Smooth muscle cell of the brain vasculature (primary cell): ENCODE measurements around the gene SKIC8.

Source experiments
- DNase-seq: peaks from one replicate; pipeline ENCODE4 v3.0.0-alpha.2; 2012; ENCODE audit warnings: low read depth, low spot score

SKIC8 gene

GRCh38 chr15:78292219-78292618 is 7.2 kb downstream of the SKIC8 start:
- DNase-seq: no peak

GRCh38 chr15:78291698-78292097 is 7.7 kb downstream of the SKIC8 start:
- DNase-seq: no peak

GRCh38 chr15:78291052-78291451 is 8.4 kb downstream of the SKIC8 start:
- no peak for DNase-seq

- DNase-seq: no peak
Measured at GRCh38 chr15:78290222-78290621, 9.2 kb downstream of the SKIC8 start.

- no peak for DNase-seq
Measured at GRCh38 chr15:78284758-78285157, 14.7 kb downstream of the SKIC8 start.

- DNase-seq: no peak
Measured at GRCh38 chr15:78282324-78282723, 17.1 kb downstream of the SKIC8 start.

GRCh38 chr15:78280319-78281072 is 18.9 kb downstream of the SKIC8 start:
- DNase-seq: no peak

- DNase-seq: no peak
Measured at GRCh38 chr15:78276064-78276943, 23.1 kb downstream of the SKIC8 start.

GRCh38 chr15:78274994-78275393 is 24.4 kb downstream of the SKIC8 start:
- no peak for DNase-seq

- no peak for DNase-seq
Measured at GRCh38 chr15:78272776-78273175, 26.6 kb downstream of the SKIC8 start.

- no peak for DNase-seq
Measured at GRCh38 chr15:78272316-78272715, 27.1 kb downstream of the SKIC8 start.

- DNase-seq: no peak
Measured at GRCh38 chr15:78266806-78267205, 32.6 kb downstream of the SKIC8 start.

- DNase-seq: no peak
Measured at GRCh38 chr15:78266229-78266628, 33.2 kb downstream of the SKIC8 start.

GRCh38 chr15:78265752-78266224 is 33.6 kb downstream of the SKIC8 start:
- no peak for DNase-seq

GRCh38 chr15:78265137-78265460 is 34.3 kb downstream of the SKIC8 start:
- no peak for DNase-seq

- DNase-seq: no peak
Measured at GRCh38 chr15:78264304-78265136, 34.9 kb downstream of the SKIC8 start, which contains the start of gene DNAJA4. TSS of gene DNAJA4 (plus strand) at chr15:78264562. CDS start at chr15:78264764, 202 bp downstream.

GRCh38 chr15:78263907-78264303 is 35.5 kb downstream of the SKIC8 start:
- no peak for DNase-seq

- no peak for DNase-seq
Measured at GRCh38 chr15:78263351-78263781, 36.0 kb downstream of the SKIC8 start.

GRCh38 chr15:78261062-78261461 is 38.3 kb downstream of the SKIC8 start:
- DNase-seq: no peak

- no peak for DNase-seq
Measured at GRCh38 chr15:78260489-78260888, 38.9 kb downstream of the SKIC8 start.

GRCh38 chr15:78259232-78259631 is 40.2 kb downstream of the SKIC8 start:
- no peak for DNase-seq

GRCh38 chr15:78257681-78258080 is 41.7 kb downstream of the SKIC8 start:
- no peak for DNase-seq
